HEK293 (cell line): ENCODE measurements around the gene SLC2A8.

Experiments
- CTCF ChIA-PET: fragments of 350-600 bp; formaldehyde crosslinking; extraction: SDS; loops from one replicate; lab custom pipeline; 2021; ENCODE audit warnings: antibody characterized with exemption; lab: Yijun Ruan, JAX
- POLR2A ChIA-PET: fragments of 300-600 bp; formaldehyde crosslinking; extraction: SDS; loops from one replicate; lab custom pipeline; 2020; ENCODE audit warnings: antibody characterized with exemption, inconsistent platforms; lab: Yijun Ruan, JAX
- H3K27ac ChIP-seq: fragments of 200-500 bp; sonication (Bioruptor generic); 2 replicates; pipeline ENCODE4 v1.5.1; 2014; ENCODE audit warnings: low read depth, low read length, control low read depth, inconsistent platforms; ENCODE audit errors: extremely low read depth
- H3K36me3 ChIP-seq, 2 experiments: fragments of 200-500 bp in 1 of 2; sonication (Bioruptor generic) in 1 of 2; 1 replicate in 1 of 2; 2 replicates in 1 of 2; pipeline ENCODE4 v1.5.1; 2014 to 2017; ENCODE audit warnings: inconsistent platforms in 2 of 2, low read length in 2 of 2; ENCODE audit not compliant: control insufficient read depth in 2 of 2, insufficient read depth in 1 of 2
- H3K4me1 ChIP-seq: fragments of 200-500 bp; sonication (Bioruptor generic); 2 replicates; pipeline ENCODE4 v1.5.1; 2014; ENCODE audit warnings: mild to moderate bottlenecking, low read length, inconsistent platforms; ENCODE audit not compliant: control insufficient read depth, insufficient read depth
- H3K4me3 ChIP-seq: 2 replicates; pipeline ENCODE4 v1.5.1; 2011; ENCODE audit warnings: low read depth, mild to moderate bottlenecking, control low read depth, low read length, moderate library complexity
- H3K9me3 ChIP-seq: fragments of 200-500 bp; sonication (Bioruptor generic); 2 replicates; pipeline ENCODE4 v1.5.1; 2014; ENCODE audit warnings: low read depth, low read length, inconsistent platforms; ENCODE audit not compliant: control insufficient read depth, insufficient read depth
- BCL11A ChIP-seq: fragments of 450-650 bp; formaldehyde crosslinking; IDR thresholded peaks from 2 replicates; pipeline ENCODE4 v1.5.1; 2016; ENCODE audit warnings: low read depth, missing biosample characterization, missing genetic modification characterization
- INSM2 ChIP-seq: fragments of 450-650 bp; formaldehyde crosslinking; IDR thresholded peaks from 2 replicates; pipeline ENCODE4 v1.5.1; 2016; ENCODE audit warnings: missing biosample characterization, missing genetic modification characterization
- PRDM6 ChIP-seq: fragments of 450-650 bp; formaldehyde crosslinking; IDR thresholded peaks from 2 replicates; pipeline ENCODE4 v1.5.1; 2017; ENCODE audit warnings: missing biosample characterization, missing genetic modification characterization
- SETDB1 ChIP-seq: IDR thresholded peaks from one replicate; pipeline ENCODE4 v1.6.1; 2017; ENCODE audit warnings: mild to moderate bottlenecking, low read length, moderate library complexity, mixed read lengths; ENCODE audit not compliant: insufficient read length
- TRIM28 ChIP-seq: IDR thresholded peaks from 2 replicates; pipeline ENCODE4 v1.6.1; 2011; ENCODE audit warnings: low read length, control low read depth, borderline replicate concordance
- ZBTB6 ChIP-seq: fragments of 450-650 bp; formaldehyde crosslinking; IDR thresholded peaks from 2 replicates; pipeline ENCODE4 v1.5.1; 2017; ENCODE audit warnings: missing biosample characterization, missing genetic modification characterization
- ZNF112 ChIP-seq: fragments of 450-650 bp; formaldehyde crosslinking; IDR thresholded peaks from 2 replicates; pipeline ENCODE4 v1.5.0; 2017; ENCODE audit warnings: missing biosample characterization, missing genetic modification characterization
- ZNF274 ChIP-seq, 2 experiments: fragments of 200-500 bp in 1 of 2; fragments of 450-650 bp in 1 of 2; sonication (Bioruptor generic) in 1 of 2; formaldehyde crosslinking in 1 of 2; IDR thresholded peaks; 2 replicates each; pipeline versions ENCODE4 v1.5.1 to v1.6.1; 2014 to 2016; ENCODE audit warnings: borderline replicate concordance in 1 of 2, inconsistent platforms in 1 of 2, low read length in 1 of 2, missing biosample characterization in 1 of 2, missing genetic modification characterization in 1 of 2
- ZNF510 ChIP-seq: fragments of 450-650 bp; formaldehyde crosslinking; IDR thresholded peaks from 2 replicates; pipeline ENCODE4 v1.5.1; 2018; ENCODE audit warnings: mild to moderate bottlenecking, missing genetic modification characterization, missing biosample characterization; ENCODE audit not compliant: insufficient replicate concordance
- ZNF555 ChIP-seq: fragments of 450-650 bp; formaldehyde crosslinking; conservative IDR thresholded peaks from 2 replicates; pipeline ENCODE4 v1.5.1; 2017; ENCODE audit warnings: missing biosample characterization, mild to moderate bottlenecking, missing genetic modification characterization, inconsistent platforms
- ZNF623 ChIP-seq: fragments of 450-650 bp; formaldehyde crosslinking; IDR thresholded peaks from 2 replicates; pipeline ENCODE4 v1.5.1; 2016; ENCODE audit warnings: missing biosample characterization, missing genetic modification characterization
- ZNF704 ChIP-seq: fragments of 450-650 bp; formaldehyde crosslinking; IDR thresholded peaks from 2 replicates; pipeline ENCODE4 v1.5.1; 2016; ENCODE audit warnings: missing biosample characterization, missing genetic modification characterization

The SLC2A8 gene

GRCh38 chr9:127444283-127444920 is 47.4 kb downstream of the SLC2A8 start:
- POLR2A ChIA-PET, result interaction anchor here (0.7 to 2.4 kb wide), 5 partner anchors 20 to 1698 kb away, joined by 3 to 11 read pairs (median 4); partner anchors contain the start of genes SLC2A8 and ZNF79
- Histone ChIP-seq H3K4me3 (no peak overlapping the region), H3K27ac (no peak overlapping the region), H3K36me3 (peaks cover 5 to 92% of the 10 kb centered on the region in 2 experiments; a peak in 2 of 3 replicates), H3K9me3 (no peaks in the 10 kb centered on the region), H3K4me1 (no peaks in the 10 kb centered on the region)
- CTCF ChIA-PET, result interaction anchor here (0.7 to 1.2 kb wide), 4 partner anchors 11 to 229 kb away, joined by 3 to 6 read pairs (median 3); no protein-coding TSS in a partner anchor
- TF ChIP-seq TRIM28 (peak; percentile 81; the same call in 1 of the 2 replicates), ZNF274 (IDR thresholded peaks at IDR 0.05; ENCODE audit: low read length) (no peak), ZNF274 (tag by site-specific recombination; IDR thresholded peaks at IDR 0.05; ENCODE audit: borderline replicate concordance) (peak; percentile 98), PRDM6 (tag by site-specific recombination) (no peak), SETDB1 (peak; percentile 97)

GRCh38 chr9:127444921-127445850 is 48.2 kb downstream of the SLC2A8 start:
- Histone ChIP-seq H3K4me1 (no peaks in the 10 kb centered on the region), H3K4me3 (no peak overlapping the region), H3K36me3 (peaks cover 5 to 92% of the 10 kb centered on the region in 2 experiments; a peak in 2 of 3 replicates), H3K27ac (no peak overlapping the region), H3K9me3 (no peaks in the 10 kb centered on the region)
- POLR2A ChIA-PET, result interaction anchor here (1.1 to 2.4 kb wide), 2 partner anchors 21 to 48 kb away, joined by 4 to 11 read pairs; partner anchors contain the start of genes SLC2A8 and ZNF79
- no peak for TF ChIP-seq ZNF510 (tag by site-specific recombination)
- TF ChIP-seq BCL11A (tag by site-specific recombination), result no peak
- no peak for TF ChIP-seq ZNF555 (tag by site-specific recombination)
- TF ChIP-seq ZBTB6 (tag by site-specific recombination), result 0 out of 2 replicates have a peak, but pooled peaks have one; percentile 3
- TF ChIP-seq ZNF704, result no peak
- TF ChIP-seq ZNF623 (tag by site-specific recombination), result no peak
- TF ChIP-seq ZNF112 (tag by site-specific recombination), result no peak
- TF ChIP-seq SETDB1, result peak; percentile 92
- no peak for TF ChIP-seq INSM2
- CTCF ChIA-PET, result interaction anchor here (0.5 kb wide), 1 partner anchor 78 kb away, joined by 3 read pairs; no protein-coding TSS in a partner anchor
